K562 (cell line): Measurements from ENCODE around the gene KCNQ5. TPM values are rescaled to one million over a fixed set of nuclear protein-coding genes. Genes with fewer than 3 reads are reported as not detected.

ENCODE experiments used
- ATAC-seq: fragments of 200-7000 bp; cut with Tn5 transposase; 3 replicates; pipeline ENCODE4 v1.9.1; 2020; ENCODE audit warnings: moderate library complexity
- BruUV-seq: library from RNA; stranded (reverse); fragments of 400-500 nt; replicated peaks from 2 replicates; lab custom pipeline; 2021; lab: Mats Ljungman, UMichigan
- CTCF ChIA-PET: fragments of 300-600 bp; formaldehyde crosslinking; extraction: SDS; loops from one replicate; lab custom pipeline; 2021; ENCODE audit warnings: low intra/inter-chr PET ratio; lab: Yijun Ruan, JAX
- POLR2A ChIA-PET: fragments of 300-600, 350-650 bp; sonication (Branson Sonifier 250); formaldehyde crosslinking; extraction: SDS; loops from one replicate; lab custom pipeline; 2021; ENCODE audit warnings: antibody characterized with exemption, inconsistent platforms; lab: Yijun Ruan, JAX
- DNase-seq, 4 experiments: peaks; one replicate each; pipeline versions ENCODE4 v3.0.0 to v3.0.0-alpha.2; 2011 to 2018; ENCODE audit warnings: low spot score in 3 of 4, mixed read lengths in 3 of 4; ENCODE audit errors: extremely low read depth in 1 of 4
- FAIRE-seq: peaks from 2 replicates; lab custom pipeline; 2011; peaks lifted over from hg19 to GRCh38; lab: Jason Lieb, UNC
- H2AFZ ChIP-seq: 2 replicates; pipeline ENCODE4 v1.6.0; 2011; ENCODE audit warnings: low read depth, low read length, control low read depth, inconsistent platforms
- H3K27ac ChIP-seq: fragments of 200-600 bp; 3 replicates; pipeline ENCODE4 v1.8.0; 2011; ENCODE audit warnings: low read depth, mild to moderate bottlenecking, control low read depth, inconsistent platforms, low read length, moderate library complexity, mixed read lengths; ENCODE audit errors: extremely low read depth
- H3K27me3 ChIP-seq, 2 experiments: fragments of 300-600 bp in 1 of 2; 2 replicates in 1 of 2; 3 replicates in 1 of 2; pipeline versions ENCODE4 v1.6.0 to v1.8.0; 2011; ENCODE audit warnings: inconsistent platforms in 2 of 2, low read length in 2 of 2, mild to moderate bottlenecking in 1 of 2, mixed read lengths in 1 of 2, moderate library complexity in 1 of 2; ENCODE audit not compliant: control insufficient read depth in 2 of 2, insufficient read depth in 2 of 2
- H3K36me3 ChIP-seq: fragments of 300-600 bp; 3 replicates; pipeline ENCODE4 v1.8.0; 2011; ENCODE audit warnings: mild to moderate bottlenecking, low read length, inconsistent platforms; ENCODE audit not compliant: control insufficient read depth, insufficient read depth
- H3K4me1 ChIP-seq, 2 experiments: fragments of 200-600 bp in 1 of 2; replicated peaks in 1 of 2; 2 replicates in 1 of 2; 3 replicates in 1 of 2; pipeline versions ENCODE4 v1.5.1 to v1.8.0; 2011; ENCODE audit warnings: inconsistent platforms in 2 of 2, low read length in 2 of 2, mild to moderate bottlenecking in 1 of 2, mixed read lengths in 1 of 2, moderate library complexity in 1 of 2; ENCODE audit not compliant: control insufficient read depth in 2 of 2, insufficient read depth in 2 of 2
- H3K4me2 ChIP-seq: 2 replicates; pipeline ENCODE4 v1.6.1; 2011; ENCODE audit warnings: low read length, control low read depth, inconsistent platforms, mixed read lengths; ENCODE audit not compliant: insufficient read depth
- H3K4me3 ChIP-seq: fragments of 200-600 bp; sonication (generic), shearing (Covaris generic); 2 replicates; pipeline ENCODE4 v1.5.1; 2016; ENCODE audit warnings: control low read depth, inconsistent platforms
- H3K79me2 ChIP-seq: fragments of 200-600 bp; 3 replicates; pipeline ENCODE4 v1.8.0; 2011; ENCODE audit warnings: low read length, inconsistent platforms; ENCODE audit not compliant: control insufficient read depth, insufficient read depth
- H3K9ac ChIP-seq, 2 experiments: 2 replicates each; pipeline versions ENCODE4 v1.6.0 to v1.6.1; 2011; ENCODE audit warnings: low read depth in 2 of 2, low read length in 2 of 2, control low read depth in 1 of 2, inconsistent platforms in 1 of 2, mild to moderate bottlenecking in 1 of 2, mixed read lengths in 1 of 2; ENCODE audit not compliant: insufficient read depth in 1 of 2
- H3K9me1 ChIP-seq: one replicate; pipeline ENCODE4 v1.6.0; 2011; ENCODE audit warnings: inconsistent platforms, mild to moderate bottlenecking, low read length, moderate library complexity; ENCODE audit not compliant: control insufficient read depth, insufficient read depth
- H3K9me3 ChIP-seq: replicated peaks from 2 replicates; pipeline ENCODE4 v1.5.1; 2011; ENCODE audit warnings: low read depth, low read length, inconsistent platforms; ENCODE audit not compliant: control insufficient read depth, insufficient read depth
- H4K20me1 ChIP-seq: replicated peaks from 2 replicates; pipeline ENCODE4 v1.6.1; 2011; ENCODE audit warnings: low read length, inconsistent platforms, mixed read lengths; ENCODE audit not compliant: control insufficient read depth, insufficient read depth
- ELF1 ChIP-seq: fragments of 200-800 bp; sonication (Bioruptor generic); IDR thresholded peaks from 2 replicates; pipeline ENCODE4 v1.6.1; 2016; ENCODE audit warnings: missing genetic modification characterization, missing compliant biosample characterization
- ETV5 ChIP-seq: sonication (generic); formaldehyde crosslinking; IDR thresholded peaks from 2 replicates; pipeline ENCODE4 v1.4.0; 2020; ENCODE audit warnings: low read depth, mild to moderate bottlenecking, missing genetic modification reagents
- MAFK ChIP-seq: IDR thresholded peaks from 2 replicates; pipeline ENCODE4 v1.6.1; 2011; ENCODE audit warnings: low read length, improper control_type of control experiment
- RAD21 ChIP-seq, 2 experiments: fragments of 250-450 bp in 1 of 2; fragments of 450-650 bp in 1 of 2; sonication (Bioruptor Pico) in 1 of 2; formaldehyde crosslinking in 1 of 2; IDR thresholded peaks in 1 of 2; conservative IDR thresholded peaks in 1 of 2; 2 replicates each; pipeline versions ENCODE4 v1.4.0 to v1.8.0; 2020 to 2022; ENCODE audit warnings: mild to moderate bottlenecking in 2 of 2, moderate library complexity in 1 of 2
- RBM39 ChIP-seq: fragments of 200-400 bp; formaldehyde crosslinking; optimal IDR thresholded peaks from 2 replicates; pipeline ENCODE3; 2018; ENCODE audit warnings: low read depth, low read length
- SMARCC2 ChIP-seq: fragments of 450-650 bp; IDR thresholded peaks from 2 replicates; pipeline ENCODE4 v1.6.1; 2017; ENCODE audit warnings: antibody characterized with exemption, moderate library complexity, mild to moderate bottlenecking, low read depth
- WGBS: fragments of 100-300 bp; shearing (Covaris generic); methylation state at CpG from one replicate; pipeline ENCODE4 v1.1.6; 2016; ENCODE audit warnings: low coverage, mixed read lengths; ENCODE audit not compliant: insufficient coverage; ENCODE audit errors: missing lambda C conversion rate; 5-methylcytosine and 5-hydroxymethylcytosine counted together
- in situ Hi-C: fragments of 300-500 bp; cut with MboI; formaldehyde crosslinking; loops from 4 replicates; pipeline ENCODE4 v1.15.0; 2018; ENCODE audit warnings: inconsistent platforms, mixed read lengths
- intact Hi-C: fragments of 100-400 bp; cut with micrococcal nuclease; formaldehyde crosslinking; loops from 2 replicates; pipeline ENCODE4 v1.14.2; 2022
- polyA plus RNA-seq, 8 experiments: library from polyadenylated mRNA; depleted of rRNA in 4 of 8; stranded (reverse) in 5 of 8; unstranded in 3 of 8; fragments of >200 nt; fragmentation: Nextera tagmentation in 2 of 8; fragmentation: Illumina TruSeq in 1 of 8; extraction: Ambion mirVana in 2 of 8; extraction: Trizol in 1 of 8; gene quantifications; 2 replicates each; pipeline versions ENCODE4 v1.2.1 to v1.2.3, GENCODE V29; 2011 to 2014; ENCODE audit warnings: inconsistent platforms in 1 of 8, missing spikeins in 1 of 8
- total RNA-seq, 7 experiments: library from RNA; depleted of rRNA in 6 of 7; stranded (reverse); fragments of >200 nt in 6 of 7; fragmentation: Illumina TruSeq in 2 of 7; extraction: Trizol in 2 of 7; gene quantifications; 2 replicates each; pipeline versions ENCODE4 v1.2.1 to v1.2.3, GENCODE V29; 2011 to 2021; ENCODE audit warnings: low replicate concordance in 1 of 7
- TF ChIP-seq, protein P1 (sequence below): fragments of 250-450 bp; sonication (Bioruptor Pico); IDR thresholded peaks from 2 replicates; pipeline ENCODE4 v1.4.0; 2020

Gene KCNQ5
- total and polyA plus RNA-seq, 9 of the 15 experiments (the other 6 are each of a cell fraction or from before 2014, with no cell fraction given): 0.31 to 5.9 (median 2.6) TPM

DNA sequence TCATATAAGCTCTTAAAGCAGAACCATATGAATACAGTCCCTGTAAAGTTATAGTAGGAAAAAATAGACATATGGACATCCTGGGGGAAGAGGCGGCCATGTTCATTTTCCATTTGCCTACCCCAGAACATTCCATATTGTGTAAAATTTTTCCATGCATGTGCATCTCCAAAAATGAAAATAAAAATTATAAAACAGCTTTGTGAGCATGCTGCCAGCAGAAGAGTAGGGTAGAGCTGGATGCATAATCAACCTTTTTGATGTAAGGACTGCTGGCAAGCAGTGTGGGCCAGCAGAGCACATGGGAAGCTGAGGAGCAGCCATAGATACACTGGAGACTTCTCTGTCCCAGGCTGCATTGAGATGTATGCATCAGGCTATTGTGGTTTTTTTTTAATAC, 271.0 kb downstream of the KCNQ5 start:
- no peaks in the 10 kb centered on the region for H3K27me3 ChIP-seq
- intact Hi-C loops: no loop called here
- in situ Hi-C loops: no loop called here
- ATAC-seq: no peak
- DNase-seq: no peak
- no peak overlapping the region for H3K27ac ChIP-seq
- H4K20me1 ChIP-seq: no peaks in the 10 kb centered on the region
- no TSS peak for BruUV-seq
- CTCF ChIA-PET: no interaction called here
- H3K9me1 ChIP-seq: no peaks in the 10 kb centered on the region
- H3K9me3 ChIP-seq: no peaks in the 10 kb centered on the region
- no peak for FAIRE-seq
- H3K4me1 ChIP-seq: no peaks in the 10 kb centered on the region
- no peak overlapping the region for H3K4me3 ChIP-seq
- no peak overlapping the region for H3K4me2 ChIP-seq
- H3K9ac ChIP-seq: no peak overlapping the region
- no peak for TF ChIP-seq ETV5 (CRISPR knock-in tag)
- no peak for TF ChIP-seq RAD21 (CRISPR knock-in tag; conservative IDR thresholded peaks at IDR 0.05 in 1 of 2, IDR thresholded peaks at IDR 0.05 in 1 of 2)
- TF ChIP-seq ELF1 (tag): no peak
- TF ChIP-seq MAFK: no peak
- TF ChIP-seq SMARCC2: no peak
- no peaks in the 10 kb centered on the region for H3K36me3 ChIP-seq
- H2AFZ ChIP-seq: no peak overlapping the region
- no peaks in the 10 kb centered on the region for H3K79me2 ChIP-seq
- POLR2A ChIA-PET: interaction anchor here (0.9 kb wide), 1 partner anchor 21 kb away, joined by 3 read pairs; no protein-coding TSS in a partner anchor
- WGBS: 39% methylated on average over 1 of the region's 1 CpG

DNA sequence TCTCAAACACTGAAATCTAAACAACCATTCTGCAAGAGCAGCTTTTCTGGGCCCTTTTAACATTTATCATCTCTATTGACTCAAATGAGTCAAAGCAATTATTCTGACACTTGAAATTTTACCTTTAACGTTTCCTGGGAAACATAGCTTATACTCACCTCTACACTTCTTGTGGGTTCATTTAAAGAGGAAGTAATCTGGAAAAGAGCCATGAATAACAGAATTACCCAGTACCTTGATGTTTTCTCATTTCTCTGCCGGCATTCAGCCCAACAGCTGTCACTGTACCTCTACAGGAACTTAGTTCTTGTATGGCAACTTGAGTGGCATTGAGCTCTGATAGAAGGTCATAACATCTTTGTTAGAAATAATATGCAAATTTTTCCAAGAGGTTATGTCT, 272.2 kb downstream of the KCNQ5 start:
- WGBS: 5% methylated on average over 2 of the region's 2 CpGs
- Histone ChIP-seq H3K79me2 (no peaks in the 10 kb centered on the region), H3K36me3 (no peaks in the 10 kb centered on the region), H4K20me1 (no peaks in the 10 kb centered on the region), H3K4me1 (no peaks in the 10 kb centered on the region), H3K4me2 (no peak overlapping the region), H3K27me3 (no peaks in the 10 kb centered on the region), H3K4me3 (no peak overlapping the region), H3K27ac (no peak overlapping the region), H3K9me1 (no peaks in the 10 kb centered on the region), H3K9ac (no peak overlapping the region), H2AFZ (no peak overlapping the region), H3K9me3 (no peaks in the 10 kb centered on the region)
- intact Hi-C loops: no loop called here
- DNase-seq (no peak), ATAC-seq (no peak), FAIRE-seq (no peak)
- BruUV-seq: no TSS peak
- in situ Hi-C loops: no loop called here
- ChIA-PET POLR2A (no interaction called here), CTCF (no interaction called here)
- TF ChIP-seq RBM39: no peak
- TF ChIP-seq, protein P1, sequence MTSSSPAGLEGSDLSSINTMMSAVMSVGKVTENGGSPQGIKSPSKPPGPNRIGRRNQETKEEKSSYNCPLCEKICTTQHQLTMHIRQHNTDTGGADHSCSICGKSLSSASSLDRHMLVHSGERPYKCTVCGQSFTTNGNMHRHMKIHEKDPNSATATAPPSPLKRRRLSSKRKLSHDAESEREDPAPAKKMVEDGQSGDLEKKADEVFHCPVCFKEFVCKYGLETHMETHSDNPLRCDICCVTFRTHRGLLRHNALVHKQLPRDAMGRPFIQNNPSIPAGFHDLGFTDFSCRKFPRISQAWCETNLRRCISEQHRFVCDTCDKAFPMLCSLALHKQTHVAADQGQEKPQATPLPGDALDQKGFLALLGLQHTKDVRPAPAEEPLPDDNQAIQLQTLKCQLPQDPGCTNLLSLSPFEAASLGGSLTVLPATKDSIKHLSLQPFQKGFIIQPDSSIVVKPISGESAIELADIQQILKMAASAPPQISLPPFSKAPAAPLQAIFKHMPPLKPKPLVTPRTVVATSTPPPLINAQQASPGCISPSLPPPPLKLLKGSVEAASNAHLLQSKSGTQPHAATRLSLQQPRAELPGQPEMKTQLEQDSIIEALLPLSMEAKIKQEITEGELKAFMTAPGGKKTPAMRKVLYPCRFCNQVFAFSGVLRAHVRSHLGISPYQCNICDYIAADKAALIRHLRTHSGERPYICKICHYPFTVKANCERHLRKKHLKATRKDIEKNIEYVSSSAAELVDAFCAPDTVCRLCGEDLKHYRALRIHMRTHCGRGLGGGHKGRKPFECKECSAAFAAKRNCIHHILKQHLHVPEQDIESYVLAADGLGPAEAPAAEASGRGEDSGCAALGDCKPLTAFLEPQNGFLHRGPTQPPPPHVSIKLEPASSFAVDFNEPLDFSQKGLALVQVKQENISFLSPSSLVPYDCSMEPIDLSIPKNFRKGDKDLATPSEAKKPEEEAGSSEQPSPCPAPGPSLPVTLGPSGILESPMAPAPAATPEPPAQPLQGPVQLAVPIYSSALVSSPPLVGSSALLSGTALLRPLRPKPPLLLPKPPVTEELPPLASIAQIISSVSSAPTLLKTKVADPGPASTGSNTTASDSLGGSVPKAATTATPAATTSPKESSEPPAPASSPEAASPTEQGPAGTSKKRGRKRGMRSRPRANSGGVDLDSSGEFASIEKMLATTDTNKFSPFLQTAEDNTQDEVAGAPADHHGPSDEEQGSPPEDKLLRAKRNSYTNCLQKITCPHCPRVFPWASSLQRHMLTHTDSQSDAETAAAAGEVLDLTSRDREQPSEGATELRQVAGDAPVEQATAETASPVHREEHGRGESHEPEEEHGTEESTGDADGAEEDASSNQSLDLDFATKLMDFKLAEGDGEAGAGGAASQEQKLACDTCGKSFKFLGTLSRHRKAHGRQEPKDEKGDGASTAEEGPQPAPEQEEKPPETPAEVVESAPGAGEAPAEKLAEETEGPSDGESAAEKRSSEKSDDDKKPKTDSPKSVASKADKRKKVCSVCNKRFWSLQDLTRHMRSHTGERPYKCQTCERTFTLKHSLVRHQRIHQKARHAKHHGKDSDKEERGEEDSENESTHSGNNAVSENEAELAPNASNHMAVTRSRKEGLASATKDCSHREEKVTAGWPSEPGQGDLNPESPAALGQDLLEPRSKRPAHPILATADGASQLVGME (CRISPR knock-in tag): no peak
